ENCODE measurements around the gene PIP4P1.

- TF ChIP-seq CTCF (IDR thresholded peaks at IDR 0.05): peak in 1 of 4 donors; percentile 4
- TF ChIP-seq POLR2A (IDR thresholded peaks at IDR 0.05): peak; percentile 80
These were observed at the start of gene PIP4P1 for GRCh38 chr14:20461225-20462141.
